Right atrium auricular region (tissue), 2 donors: ENCODE measurements around the gene ZGPAT. TPM values are rescaled to one million over a fixed set of nuclear protein-coding genes. Genes with fewer than 3 reads are reported as not detected.

ENCODE experiments used
- DNase-seq: peaks from one replicate; pipeline ENCODE4 v3.0.0-alpha.2; 2019; ENCODE audit warnings: low spot score
- H3K27ac ChIP-seq, 2 donors: fragments of 200-600 bp; sonication (generic); 1 replicate in 1 of 2; 2 replicates in 1 of 2; pipeline ENCODE4 v1.5.1; 2016 to 2019
- H3K27me3 ChIP-seq, 2 donors: fragments of 200-600 bp; sonication (generic); one replicate each; pipeline versions ENCODE4 v1.5.1 to v1.6.0; 2017 to 2019
- H3K36me3 ChIP-seq: fragments of 200-600 bp; sonication (generic); one replicate; pipeline ENCODE4 v1.5.1; 2016
- H3K4me1 ChIP-seq, 2 donors: fragments of 200-600 bp; sonication (generic); one replicate each; pipeline versions ENCODE4 v1.5.1 to v1.6.0; 2017 to 2019
- H3K4me3 ChIP-seq, 2 donors: fragments of 200-600 bp; sonication (generic); 1 replicate in 1 of 2; 2 replicates in 1 of 2; pipeline ENCODE4 v1.5.1; 2017 to 2019; ENCODE audit warnings: mild to moderate bottlenecking in 1 of 2, moderate library complexity in 1 of 2
- H3K9me3 ChIP-seq, 2 donors: fragments of 200-600 bp; sonication (generic); one replicate each; pipeline ENCODE4 v1.5.1; 2019
- CTCF ChIP-seq, 2 donors: fragments of 200-600 bp; sonication (generic); IDR thresholded peaks; one replicate each; pipeline ENCODE4 v1.5.1; 2019; ENCODE audit warnings: antibody characterized with exemption in 2 of 2
- total RNA-seq, 2 donors: library from RNA; depleted of rRNA; stranded (reverse); fragments of >200 nt; gene quantifications; one replicate each; pipeline ENCODE4 v1.1.0, GENCODE V29; 2016

The ZGPAT gene
- total RNA-seq, 2 donors from 2014 or later = 11.9 to 15.1 TPM

- H3K27ac ChIP-seq = no peak overlapping the region
- DNase-seq = no peak
- peaks cover 44% of the 10 kb centered on the region for H3K36me3 ChIP-seq
- TF ChIP-seq CTCF (IDR thresholded peaks at IDR 0.05) = no peak
- H3K4me3 ChIP-seq = no peak overlapping the region
- no peaks in the 10 kb centered on the region for H3K9me3 ChIP-seq
- no peaks in the 10 kb centered on the region for H3K27me3 ChIP-seq
- H3K4me1 ChIP-seq = peaks cover 0 to 27% of the 10 kb centered on the region in 2 donors
These were observed 35.6 kb downstream of the ZGPAT start for GRCh38 chr20:63743210-63743970.

- H3K9me3 ChIP-seq = no peaks in the 10 kb centered on the region
- H3K4me1 ChIP-seq = peaks cover 0 to 19% of the 10 kb centered on the region in 2 donors
- no peak overlapping the region for H3K27ac ChIP-seq
- TF ChIP-seq CTCF (IDR thresholded peaks at IDR 0.05) = no peak
- DNase-seq = no peak
- peaks cover 44% of the 10 kb centered on the region for H3K36me3 ChIP-seq
- H3K27me3 ChIP-seq = no peaks in the 10 kb centered on the region
- H3K4me3 ChIP-seq = no peak overlapping the region
These were observed 36.3 kb downstream of the ZGPAT start for GRCh38 chr20:63744158-63744557.

- peaks cover 48% of the 10 kb centered on the region for H3K36me3 ChIP-seq
- no peak for DNase-seq
- no peak for TF ChIP-seq CTCF (IDR thresholded peaks at IDR 0.05)
- H3K27ac ChIP-seq = no peak overlapping the region
- no peak overlapping the region for H3K4me3 ChIP-seq
- H3K9me3 ChIP-seq = no peaks in the 10 kb centered on the region
- H3K4me1 ChIP-seq = peaks cover 0 to 18% of the 10 kb centered on the region in 2 donors
- no peaks in the 10 kb centered on the region for H3K27me3 ChIP-seq
These were observed 37.0 kb downstream of the ZGPAT start for GRCh38 chr20:63744574-63745423.

- no peak for DNase-seq
- Histone ChIP-seq H3K36me3 (peaks cover 51% of the 10 kb centered on the region), H3K4me3 (no peak overlapping the region), H3K9me3 (no peaks in the 10 kb centered on the region), H3K27me3 (no peaks in the 10 kb centered on the region), H3K4me1 (peaks cover 0 to 17% of the 10 kb centered on the region in 2 donors), H3K27ac (no peak overlapping the region)
- TF ChIP-seq CTCF (IDR thresholded peaks at IDR 0.05) = no peak
These were observed 37.6 kb downstream of the ZGPAT start for GRCh38 chr20:63745424-63745805.

- Histone ChIP-seq H3K27me3 (no peaks in the 10 kb centered on the region), H3K4me3 (no peak overlapping the region), H3K36me3 (peaks cover 51% of the 10 kb centered on the region), H3K4me1 (peaks cover 0 to 10% of the 10 kb centered on the region in 2 donors), H3K27ac (no peak overlapping the region), H3K9me3 (no peaks in the 10 kb centered on the region)
- no peak for TF ChIP-seq CTCF (IDR thresholded peaks at IDR 0.05)
- no peak for DNase-seq
These were observed 38.3 kb downstream of the ZGPAT start for GRCh38 chr20:63745961-63746731.
